AG10803 (cell line): ENCODE measurements around the gene ACAT2.
A peak's percentile ranks its signal among the peaks of the same experiment; 100 is the strongest.

Experiments used
- DNase-seq: peaks from one replicate; pipeline ENCODE4 v3.0.0; 2010; ENCODE audit warnings: low read depth
- H3K4me3 ChIP-seq: 2 replicates; pipeline ENCODE4 v1.5.1; 2011; ENCODE audit warnings: mild to moderate bottlenecking, low read length, control low read depth
- CTCF ChIP-seq: conservative IDR thresholded peaks from 2 replicates; pipeline ENCODE4 v1.5.1; 2011; ENCODE audit warnings: mild to moderate bottlenecking, low read length, control low read depth, inconsistent platforms

The ACAT2 gene

DNA sequence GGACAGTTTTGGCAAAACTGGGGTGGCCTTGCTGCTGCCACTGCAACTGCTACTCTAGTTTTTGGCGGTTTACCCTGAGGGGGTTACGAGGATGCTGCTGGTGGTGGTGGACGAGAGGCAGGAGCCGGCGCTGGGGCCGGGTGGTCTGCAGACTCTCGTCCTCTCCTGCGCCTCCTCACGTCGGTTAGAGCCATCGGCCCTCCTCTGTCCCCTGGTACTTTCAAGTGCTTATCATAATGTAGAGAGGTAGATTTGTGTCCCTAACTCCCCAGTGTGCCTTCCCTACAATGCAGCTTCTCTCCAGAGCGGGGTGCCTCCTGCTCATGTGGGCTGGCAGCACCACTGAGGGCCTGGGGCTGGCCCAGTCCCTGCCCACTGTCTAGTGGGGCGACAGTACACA, 64.2 kb downstream of the ACAT2 start:
- TF ChIP-seq CTCF, result no peak
- DNase-seq, result no peak

DNA sequence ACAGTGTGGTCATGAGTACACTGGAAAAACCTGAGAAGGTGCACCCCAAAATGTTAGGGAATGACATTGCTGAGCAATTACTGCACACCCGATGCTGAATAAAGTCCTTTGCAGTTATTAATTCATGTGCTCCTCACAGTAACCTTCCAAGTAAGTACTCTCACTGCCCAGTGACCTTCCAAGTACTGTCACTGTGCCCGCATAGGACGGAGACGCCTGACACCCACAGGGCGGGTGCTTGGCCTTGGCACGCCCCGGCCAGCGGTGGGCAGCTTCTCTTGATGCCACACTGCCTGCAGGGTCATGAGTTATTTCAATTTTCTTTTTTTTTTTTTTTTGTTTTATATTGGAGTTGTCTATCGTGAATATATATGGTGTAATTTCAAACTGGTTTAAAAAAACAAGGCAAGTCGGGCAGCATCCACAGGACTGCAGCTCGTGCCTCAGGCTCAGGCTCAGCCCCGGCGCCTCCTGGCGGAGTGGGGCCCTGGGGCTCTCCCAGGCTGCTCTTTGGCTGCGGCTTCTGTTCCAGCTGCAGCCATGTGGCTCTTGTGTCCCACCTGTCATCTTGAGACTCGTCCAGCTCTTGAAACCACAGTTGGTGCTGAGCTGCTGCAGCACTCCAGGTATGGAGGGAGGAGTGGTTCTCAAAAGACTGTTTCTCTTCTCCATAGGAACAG, 65.3 kb downstream of the ACAT2 start:
- DNase-seq, result no peak
- no peak overlapping the region for H3K4me3 ChIP-seq
- no peak for TF ChIP-seq CTCF

More for the DNA sequence above, 64.2 kb downstream of the ACAT2 start:
- no peak overlapping the region for H3K4me3 ChIP-seq

- no peak overlapping the region for H3K4me3 ChIP-seq
- peak; percentile 29 for DNase-seq
- no peak for TF ChIP-seq CTCF
Measured at GRCh38 chr6:159828074-159828473, 66.2 kb downstream of the ACAT2 start.
